Adrenal gland (tissue), 12 donors: ENCODE results near the gene HDLBP. TPM values are rescaled to one million over a fixed set of nuclear protein-coding genes. Genes with fewer than 3 reads are reported as not detected.

Experiments
- DNase-seq, 7 donors: peaks; one replicate each; pipeline ENCODE4 v3.0.0-alpha.2; 2019 to 2020
- H3K27ac ChIP-seq, 5 donors: fragments of 200-600 bp; sonication (generic) in 4 of 5; 1 replicate in 3 of 5; 2 replicates in 2 of 5; pipeline versions ENCODE4 v1.5.1 to v1.8.0; 2016 to 2020; ENCODE audit warnings: mild to moderate bottlenecking in 1 of 5
- H3K27me3 ChIP-seq: fragments of 200-600 bp; 2 replicates; pipeline ENCODE4 v1.8.0; 2021
- H3K36me3 ChIP-seq, 2 donors: fragments of 200-600 bp; replicated peaks in 1 of 2; 1 replicate in 1 of 2; 2 replicates in 1 of 2; pipeline versions ENCODE4 v1.5.1 to v1.8.0; 2018 to 2022
- H3K4me1 ChIP-seq, 2 donors: fragments of 200-600 bp; replicated peaks in 1 of 2; 1 replicate in 1 of 2; 2 replicates in 1 of 2; pipeline versions ENCODE4 v1.5.1 to v1.8.0; 2018 to 2021
- H3K4me3 ChIP-seq, 4 donors: fragments of 200-600 bp; sonication (generic) in 3 of 4; one replicate each; pipeline ENCODE4 v1.5.1; 2016 to 2018
- H3K9me3 ChIP-seq, 3 donors: fragments of 200-600 bp; sonication (generic) in 1 of 3; replicated peaks in 1 of 3; 1 replicate in 2 of 3; 2 replicates in 1 of 3; pipeline versions ENCODE4 v1.5.1 to v1.8.0; 2016 to 2021
- POLR2A ChIP-seq, 2 donors: fragments of 450-650 bp; IDR thresholded peaks; one replicate each; pipeline ENCODE4 v1.6.1; 2017; ENCODE audit warnings: antibody characterized with exemption in 2 of 2, mild to moderate bottlenecking in 2 of 2, moderate library complexity in 1 of 2
- WGBS, 4 donors: extraction: QIAGEN DNeasy Blood & Tissue Kit in 2 of 4; methylation state at CpG; one replicate each; pipeline versions ENCODE4 v1.1.5 to v1.1.7; 2013 to 2017; 5-methylcytosine and 5-hydroxymethylcytosine counted together
- intact Hi-C, 2 donors: fragments of 100-400 bp; cut with DNase I; formaldehyde crosslinking; loops; one replicate each; pipeline versions ENCODE4 v1.14.1 to v1.15.0; 2022 to 2023
- polyA plus RNA-seq, 3 donors: library from polyadenylated mRNA; stranded (reverse); fragments of 200-250 nt in 2 of 3; fragments of 350-450 nt in 1 of 3; fragmentation: Illumina TruSeq in 1 of 3; extraction: RNeasy Lipid Tissue Mini Kit (QIAGEN cat#74804) in 1 of 3; gene quantifications; one replicate each; pipeline ENCODE4 v1.2.3, GENCODE V29; 2013 to 2014
- total RNA-seq, 9 donors: library from RNA; depleted of rRNA in 4 of 9; stranded (reverse); fragments of >200 nt in 4 of 9; fragments of 120-200 nt in 1 of 9; fragmentation: NEBNext Ultra II Directional in 1 of 9; extraction: Animal tissue kit (Norgen Biotek cat#: 25700) in 1 of 9; gene quantifications; one replicate each; pipeline versions ENCODE4 v1.1.0 to v1.2.4, GENCODE V29; 2013 to 2023
- TF ChIP-seq, protein P1 (sequence below), 6 experiments: fragments of 450-650 bp in 4 of 6; fragments of 200-600 bp in 2 of 6; sonication (generic) in 1 of 6; IDR thresholded peaks; 1 replicate in 5 of 6; 2 replicates in 1 of 6; pipeline versions ENCODE4 v1.5.1 to v1.8.0; 2016 to 2021; ENCODE audit warnings: antibody characterized with exemption in 6 of 6, mild to moderate bottlenecking in 2 of 6, moderate library complexity in 1 of 6
- donor health status: healthy with polysubstance abuse.
- donor health status: Bipolar disorder and iron deficiency.
- donor health status: DM: yes; HTN: yes; CAD: no.
- donor health status: DM: no; HTN: no; CAD: no.
- donor health status: DM: no; HTN: no; CAD: no.
- donor health status: DM: yes; HTN: yes; CAD: no.

HDLBP gene
- total and polyA plus RNA-seq, 12 donors: 295 to 880 (median 454) TPM

DNA sequence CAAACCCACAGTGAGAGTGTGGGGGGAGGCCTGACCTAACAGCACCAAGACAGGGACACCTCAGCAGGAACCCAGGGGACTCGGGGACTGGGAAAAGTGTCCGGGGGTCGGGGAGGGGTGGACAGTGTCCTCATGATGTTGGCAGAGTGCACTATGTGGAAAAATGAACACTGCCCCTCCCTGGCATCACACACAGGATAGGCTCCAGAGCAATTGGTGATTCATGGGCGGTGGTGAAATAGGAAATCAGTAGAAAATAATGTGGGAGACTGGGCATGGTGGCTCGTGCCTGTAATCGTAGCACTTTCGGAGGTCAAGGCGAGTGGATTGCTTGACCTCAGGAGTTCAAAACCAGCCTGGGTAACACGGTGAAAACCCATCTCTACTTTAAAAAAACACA is 130.6 kb downstream of the HDLBP start:
- no peak for DNase-seq
- H3K9me3 ChIP-seq: no peaks in the 10 kb centered on the region
- no peak overlapping the region for H3K4me3 ChIP-seq
- H3K4me1 ChIP-seq: no peaks in the 10 kb centered on the region
- intact Hi-C loops: no loop called here
- 59 to 65% (median 62%) methylated on average over 9 of the region's 9 CpGs for WGBS, 4 donors
- H3K27me3 ChIP-seq: no peaks in the 10 kb centered on the region
- H3K36me3 ChIP-seq: peaks cover 0 to 7% of the 10 kb centered on the region in 2 donors
- H3K27ac ChIP-seq: no peak overlapping the region
- TF ChIP-seq, protein P1, sequence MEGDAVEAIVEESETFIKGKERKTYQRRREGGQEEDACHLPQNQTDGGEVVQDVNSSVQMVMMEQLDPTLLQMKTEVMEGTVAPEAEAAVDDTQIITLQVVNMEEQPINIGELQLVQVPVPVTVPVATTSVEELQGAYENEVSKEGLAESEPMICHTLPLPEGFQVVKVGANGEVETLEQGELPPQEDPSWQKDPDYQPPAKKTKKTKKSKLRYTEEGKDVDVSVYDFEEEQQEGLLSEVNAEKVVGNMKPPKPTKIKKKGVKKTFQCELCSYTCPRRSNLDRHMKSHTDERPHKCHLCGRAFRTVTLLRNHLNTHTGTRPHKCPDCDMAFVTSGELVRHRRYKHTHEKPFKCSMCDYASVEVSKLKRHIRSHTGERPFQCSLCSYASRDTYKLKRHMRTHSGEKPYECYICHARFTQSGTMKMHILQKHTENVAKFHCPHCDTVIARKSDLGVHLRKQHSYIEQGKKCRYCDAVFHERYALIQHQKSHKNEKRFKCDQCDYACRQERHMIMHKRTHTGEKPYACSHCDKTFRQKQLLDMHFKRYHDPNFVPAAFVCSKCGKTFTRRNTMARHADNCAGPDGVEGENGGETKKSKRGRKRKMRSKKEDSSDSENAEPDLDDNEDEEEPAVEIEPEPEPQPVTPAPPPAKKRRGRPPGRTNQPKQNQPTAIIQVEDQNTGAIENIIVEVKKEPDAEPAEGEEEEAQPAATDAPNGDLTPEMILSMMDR (IDR thresholded peaks at IDR 0.05): no peak
- TF ChIP-seq POLR2A (IDR thresholded peaks at IDR 0.05): no peak

DNA sequence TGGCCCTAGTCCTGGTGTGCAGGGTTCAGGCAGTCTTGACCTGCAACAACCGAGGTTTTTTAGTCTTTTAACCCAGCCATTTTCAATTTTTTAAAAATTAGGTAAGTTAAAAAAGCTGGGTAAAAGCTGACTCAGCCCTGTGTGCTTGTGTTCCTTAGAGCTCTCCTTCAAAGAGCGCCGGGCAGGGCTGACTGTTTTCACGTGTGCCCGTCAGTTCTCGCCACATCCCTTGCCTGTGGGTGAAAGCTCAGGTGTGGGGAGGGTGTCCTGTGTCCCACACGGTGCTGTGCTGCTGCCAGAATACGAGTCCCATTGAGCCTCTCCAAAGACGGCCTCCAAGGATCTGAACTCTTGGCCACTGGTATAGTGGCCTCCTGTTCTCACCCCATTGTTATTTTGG is 132.3 kb downstream of the HDLBP start:
- no peak overlapping the region for H3K4me3 ChIP-seq
- no peak for DNase-seq

DNA sequence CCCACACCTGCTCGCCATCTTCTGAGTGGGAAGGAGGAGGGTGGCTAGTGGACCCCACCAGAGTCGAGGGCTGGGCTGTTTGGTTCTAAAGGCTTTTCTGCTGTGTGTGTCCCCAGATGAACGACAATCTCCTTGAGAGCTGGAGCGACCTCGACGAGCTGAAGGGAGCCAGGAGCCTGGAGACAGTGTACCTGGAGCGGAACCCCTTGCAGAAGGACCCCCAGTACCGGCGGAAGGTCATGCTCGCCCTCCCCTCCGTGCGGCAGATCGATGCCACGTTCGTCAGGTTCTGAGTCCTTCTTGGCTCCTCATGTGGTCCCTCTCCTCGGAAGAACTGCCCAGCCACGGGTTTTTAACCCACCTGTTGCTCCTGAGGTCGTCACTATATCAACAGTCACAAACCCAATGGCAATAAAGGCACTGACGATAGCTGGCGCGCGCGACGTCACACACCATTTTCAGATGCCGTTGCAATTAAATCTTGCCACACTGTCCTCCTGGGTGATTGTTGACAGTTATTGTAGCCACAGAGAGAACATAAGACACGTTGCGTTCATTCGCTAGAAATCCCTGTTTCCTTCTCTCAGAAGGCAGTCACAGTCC is 132.8 kb downstream of the HDLBP start:
- no peak overlapping the region for H3K4me3 ChIP-seq
- no peaks in the 10 kb centered on the region for H3K9me3 ChIP-seq
- intact Hi-C loops: no loop called here
- DNase-seq: no peak
- no peak for TF ChIP-seq POLR2A (IDR thresholded peaks at IDR 0.05)
- TF ChIP-seq, protein P1 (IDR thresholded peaks at IDR 0.05): no peak
- WGBS, 4 donors: 89 to 93% (median 92%) methylated on average over 26 to 28 of the region's 28 CpGs
- H3K36me3 ChIP-seq: peaks cover 0 to 18% of the 10 kb centered on the region in 2 donors
- H3K27ac ChIP-seq: no peak overlapping the region
- no peaks in the 10 kb centered on the region for H3K4me1 ChIP-seq
- H3K27me3 ChIP-seq: no peaks in the 10 kb centered on the region

More for the DNA sequence above, 132.3 kb downstream of the HDLBP start:
- intact Hi-C loops: no loop called here
- Histone ChIP-seq H3K4me1 (no peaks in the 10 kb centered on the region), H3K36me3 (peaks cover 0 to 13% of the 10 kb centered on the region in 2 donors), H3K27me3 (no peaks in the 10 kb centered on the region), H3K27ac (no peak overlapping the region), H3K9me3 (no peaks in the 10 kb centered on the region)
- WGBS, 4 donors: 90 to 95% (median 93%) methylated on average over 9 of the region's 9 CpGs
- no peak for TF ChIP-seq POLR2A (IDR thresholded peaks at IDR 0.05)
- TF ChIP-seq, protein P1 (IDR thresholded peaks at IDR 0.05): no peak

DNA sequence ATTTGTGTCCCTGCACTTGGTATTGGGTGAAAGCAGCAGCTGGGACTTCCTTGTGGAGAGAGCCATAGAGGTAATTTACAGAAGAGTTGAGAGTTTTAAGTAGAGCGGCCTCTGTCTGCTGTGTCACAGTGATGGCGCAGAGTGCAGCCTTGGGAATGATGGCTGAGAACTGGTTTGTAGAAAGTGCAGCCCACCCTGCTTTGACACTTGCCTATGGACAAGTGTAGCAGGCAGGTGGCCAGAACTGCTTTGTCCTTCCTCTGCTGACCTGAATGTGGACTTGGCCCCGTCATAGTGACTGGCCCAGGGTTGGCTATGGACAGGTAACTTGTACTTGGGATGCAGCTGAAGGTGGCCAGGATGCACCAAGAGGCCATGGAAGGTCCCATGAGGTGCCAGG is 133.3 kb downstream of the HDLBP start:
- intact Hi-C loops: no loop called here
- no peaks in the 10 kb centered on the region for H3K27me3 ChIP-seq
- H3K36me3 ChIP-seq: peaks cover 0 to 19% of the 10 kb centered on the region in 2 donors

More for the DNA sequence above, 133.3 kb downstream of the HDLBP start:
- WGBS, 4 donors: 90 to 100% (median 98%) methylated on average over 3 of the region's 3 CpGs
- Histone ChIP-seq H3K9me3 (no peaks in the 10 kb centered on the region), H3K27ac (no peak overlapping the region), H3K4me3 (no peak overlapping the region), H3K4me1 (no peaks in the 10 kb centered on the region)
- no peak for DNase-seq
- no peak for TF ChIP-seq POLR2A (IDR thresholded peaks at IDR 0.05)
- TF ChIP-seq, protein P1 (IDR thresholded peaks at IDR 0.05): no peak
